ENCODE data around the gene TBC1D22A. TPM values are rescaled to one million over a fixed set of nuclear protein-coding genes. Genes with fewer than 3 reads are reported as not detected.

The TBC1D22A gene
- total and polyA plus RNA-seq, 2 donors (not counting 3 experiments of a cell fraction or from before 2014, with no cell fraction given): 26.1 to 32.4 TPM

- Histone ChIP-seq H4K20me1 (replicated peaks; ENCODE audit: control insufficient read depth, extremely low read depth, insufficient read depth, low read length) (no peaks in the 10 kb centered on the region), H3K9me1 (replicated peaks; ENCODE audit: control insufficient read depth, extremely low read depth, insufficient read depth, low read length) (no peaks in the 10 kb centered on the region), H3K79me2 (ENCODE audit: control insufficient read depth, insufficient read depth, low read length) (no peaks in the 10 kb centered on the region), H3K4me2 (ENCODE audit: insufficient read depth, low read length) (no peak overlapping the region), H2AFZ (ENCODE audit: low read depth, low read length) (no peak overlapping the region), H3K27ac (ENCODE audit: insufficient read depth, low read depth, low read length) (no peak overlapping the region), H3K4me1 (ENCODE audit: control insufficient read depth, extremely low read depth, insufficient read depth, low read length) (no peaks in the 10 kb centered on the region), H3K27me3 (ENCODE audit: control insufficient read depth in 2 of 2, insufficient read depth in 2 of 2, low read length in 2 of 2) (no peaks in the 10 kb centered on the region), H3K36me3 (ENCODE audit: control insufficient read depth in 2 of 2, extremely low read depth in 1 of 2, insufficient read depth in 2 of 2, low read length in 2 of 2) (no peaks in the 10 kb centered on the region), H3K9me3 (replicated peaks; ENCODE audit: control insufficient read depth, insufficient read depth, low read length) (no peaks in the 10 kb centered on the region), H3K9ac (replicated peaks; ENCODE audit: extremely low read depth, insufficient read depth, low read length) (no peak overlapping the region), H3K4me3 (replicated peaks in 1 of 3; ENCODE audit: insufficient read depth in 1 of 3, low read depth in 1 of 3, low read length in 3 of 3) (no peak overlapping the region)
- TF ChIP-seq GATA2 (IDR thresholded peaks at IDR 0.05; ENCODE audit: insufficient read depth, insufficient read length, low read depth, low read length) (no peak), POLR2A (IDR thresholded peaks at IDR 0.05; ENCODE audit: low read depth, low read length) (no peak), JUN (IDR thresholded peaks at IDR 0.05; ENCODE audit: borderline replicate concordance, insufficient read depth, insufficient read length, low read depth) (no peak)
- TF ChIP-seq, protein P1, sequence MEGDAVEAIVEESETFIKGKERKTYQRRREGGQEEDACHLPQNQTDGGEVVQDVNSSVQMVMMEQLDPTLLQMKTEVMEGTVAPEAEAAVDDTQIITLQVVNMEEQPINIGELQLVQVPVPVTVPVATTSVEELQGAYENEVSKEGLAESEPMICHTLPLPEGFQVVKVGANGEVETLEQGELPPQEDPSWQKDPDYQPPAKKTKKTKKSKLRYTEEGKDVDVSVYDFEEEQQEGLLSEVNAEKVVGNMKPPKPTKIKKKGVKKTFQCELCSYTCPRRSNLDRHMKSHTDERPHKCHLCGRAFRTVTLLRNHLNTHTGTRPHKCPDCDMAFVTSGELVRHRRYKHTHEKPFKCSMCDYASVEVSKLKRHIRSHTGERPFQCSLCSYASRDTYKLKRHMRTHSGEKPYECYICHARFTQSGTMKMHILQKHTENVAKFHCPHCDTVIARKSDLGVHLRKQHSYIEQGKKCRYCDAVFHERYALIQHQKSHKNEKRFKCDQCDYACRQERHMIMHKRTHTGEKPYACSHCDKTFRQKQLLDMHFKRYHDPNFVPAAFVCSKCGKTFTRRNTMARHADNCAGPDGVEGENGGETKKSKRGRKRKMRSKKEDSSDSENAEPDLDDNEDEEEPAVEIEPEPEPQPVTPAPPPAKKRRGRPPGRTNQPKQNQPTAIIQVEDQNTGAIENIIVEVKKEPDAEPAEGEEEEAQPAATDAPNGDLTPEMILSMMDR (IDR thresholded peaks at IDR 0.05; ENCODE audit: extremely low read depth in 1 of 2, insufficient read depth in 1 of 2, low read depth in 1 of 2, low read length in 2 of 2): no peak
- intact Hi-C loops (cut with micrococcal nuclease) (no loop called here), dilution Hi-C loops (cut with MboI; ENCODE audit: extremely low pct_ligation_motif_present, low sequenced_read_pairs) (no loop called here)
- DNase-seq (ENCODE audit: low read depth, low spot score) (no peak), FAIRE-seq (no peak)
- no TSS peak for BruUV-seq (replicated peaks)
- ChIA-PET CTCF (interaction anchor here (1.2 kb wide), 1 partner anchor 19 kb away, joined by 3 read pairs; no protein-coding TSS in a partner anchor), POLR2A (no interaction called here)
Measured at GRCh38 chr22:47072642-47072967, 310.2 kb downstream of the TBC1D22A start.

DNA sequence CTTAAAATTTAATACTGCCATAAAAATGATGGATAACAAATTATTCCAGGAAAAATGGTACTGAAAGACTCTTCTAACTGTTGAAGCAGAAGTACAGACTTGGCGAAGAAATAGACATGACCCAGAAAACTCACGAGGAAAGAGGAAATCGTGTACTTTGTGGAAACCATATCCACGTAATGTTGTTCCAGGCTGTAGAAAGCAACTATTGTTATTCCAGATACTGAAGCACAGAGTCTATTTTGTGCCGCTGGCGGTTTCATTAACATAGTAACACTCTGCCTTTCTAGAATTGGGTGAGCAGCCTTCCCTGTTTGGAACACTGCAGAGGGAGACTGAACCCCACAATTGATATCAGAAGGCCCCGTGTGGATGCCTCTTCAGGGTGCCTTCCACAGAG is 310.6 kb downstream of the TBC1D22A start:
- POLR2A ChIA-PET: no interaction called here
- no peak for FAIRE-seq
- dilution Hi-C loops (cut with MboI; ENCODE audit: extremely low pct_ligation_motif_present, low sequenced_read_pairs): no loop called here

More for the DNA sequence above, 310.6 kb downstream of the TBC1D22A start:
- H3K27ac ChIP-seq (ENCODE audit: insufficient read depth, low read depth, low read length): no peak overlapping the region
- H3K9me3 ChIP-seq (replicated peaks; ENCODE audit: control insufficient read depth, insufficient read depth, low read length): no peaks in the 10 kb centered on the region
- H3K4me1 ChIP-seq (ENCODE audit: control insufficient read depth, extremely low read depth, insufficient read depth, low read length): no peaks in the 10 kb centered on the region
- CTCF ChIA-PET: no interaction called here
- H3K27me3 ChIP-seq (ENCODE audit: control insufficient read depth in 2 of 2, insufficient read depth in 2 of 2, low read length in 2 of 2): no peaks in the 10 kb centered on the region
- H3K9ac ChIP-seq (replicated peaks; ENCODE audit: extremely low read depth, insufficient read depth, low read length): no peak overlapping the region
- no peaks in the 10 kb centered on the region for H3K9me1 ChIP-seq (replicated peaks; ENCODE audit: control insufficient read depth, extremely low read depth, insufficient read depth, low read length)
- no TSS peak for BruUV-seq (replicated peaks)
- no peaks in the 10 kb centered on the region for H3K79me2 ChIP-seq (ENCODE audit: control insufficient read depth, insufficient read depth, low read length)
- H3K36me3 ChIP-seq (ENCODE audit: control insufficient read depth in 2 of 2, extremely low read depth in 1 of 2, insufficient read depth in 2 of 2, low read length in 2 of 2): no peaks in the 10 kb centered on the region
- DNase-seq (ENCODE audit: low read depth, low spot score): no peak
- no peak overlapping the region for H3K4me2 ChIP-seq (ENCODE audit: insufficient read depth, low read length)
- H4K20me1 ChIP-seq (replicated peaks; ENCODE audit: control insufficient read depth, extremely low read depth, insufficient read depth, low read length): no peaks in the 10 kb centered on the region
- H2AFZ ChIP-seq (ENCODE audit: low read depth, low read length): no peak overlapping the region
- no peak overlapping the region for H3K4me3 ChIP-seq (replicated peaks in 1 of 3; ENCODE audit: insufficient read depth in 1 of 3, low read depth in 1 of 3, low read length in 3 of 3)
- intact Hi-C loops (cut with micrococcal nuclease): no loop called here
- TF ChIP-seq, protein P1 (IDR thresholded peaks at IDR 0.05; ENCODE audit: extremely low read depth in 1 of 2, insufficient read depth in 1 of 2, low read depth in 1 of 2, low read length in 2 of 2): no peak
- no peak for TF ChIP-seq EZH2 (IDR thresholded peaks at IDR 0.05; ENCODE audit: borderline replicate concordance, low read depth, low read length, severe bottlenecking)
- TF ChIP-seq POLR2AphosphoS5 (IDR thresholded peaks at IDR 0.05; ENCODE audit: insufficient read depth, low read depth, low read length): no peak
- no peak for TF ChIP-seq JUN (IDR thresholded peaks at IDR 0.05; ENCODE audit: borderline replicate concordance, insufficient read depth, insufficient read length, low read depth)
- TF ChIP-seq GATA2 (IDR thresholded peaks at IDR 0.05; ENCODE audit: insufficient read depth, insufficient read length, low read depth, low read length): no peak
- no peak for TF ChIP-seq POLR2A (IDR thresholded peaks at IDR 0.05; ENCODE audit: low read depth, low read length)
- TF ChIP-seq MAX (IDR thresholded peaks at IDR 0.05; ENCODE audit: insufficient read depth, insufficient read length): no peak
- no peak for TF ChIP-seq FOS (IDR thresholded peaks at IDR 0.05; ENCODE audit: borderline replicate concordance, insufficient read depth, low read length)
- TF ChIP-seq MYC (IDR thresholded peaks at IDR 0.05; ENCODE audit: low read depth, low read length): no peak
